Neural cell (in vitro differentiated cells): ENCODE results near the gene SLC25A45.

Experiments
- CTCF ChIP-seq: fragments of 450-650 bp; IDR thresholded peaks from 2 replicates; pipeline ENCODE4 v1.5.1; 2014; ENCODE audit warnings: antibody characterized with exemption, mild to moderate bottlenecking, moderate library complexity; ENCODE audit not compliant: poor library complexity, severe bottlenecking
- EP300 ChIP-seq: fragments of 450-650 bp; conservative IDR thresholded peaks from 2 replicates; pipeline ENCODE4 v1.6.1; 2014; ENCODE audit warnings: antibody characterized with exemption, mild to moderate bottlenecking, moderate library complexity; ENCODE audit not compliant: poor library complexity, severe bottlenecking
- EZH2 ChIP-seq: fragments of 200-600, 300-800 bp; shearing (Covaris generic), sonication (generic); IDR thresholded peaks from 2 replicates; pipeline ENCODE4 v1.6.1; 2014; ENCODE audit warnings: antibody characterized with exemption, low read length, borderline replicate concordance, mild to moderate bottlenecking; ENCODE audit not compliant: insufficient read depth, poor library complexity, severe bottlenecking
- MXI1 ChIP-seq: fragments of 450-650 bp; conservative IDR thresholded peaks from 2 replicates; pipeline ENCODE4 v1.6.1; 2014; ENCODE audit warnings: antibody characterized with exemption, mild to moderate bottlenecking; ENCODE audit not compliant: poor library complexity, severe bottlenecking
- POLR2AphosphoS5 ChIP-seq: IDR thresholded peaks from 2 replicates; pipeline ENCODE4 v1.6.1; 2012
- RAD21 ChIP-seq: fragments of 450-650 bp; conservative IDR thresholded peaks from 2 replicates; pipeline ENCODE4 v1.6.1; 2014; ENCODE audit warnings: antibody characterized with exemption, mild to moderate bottlenecking, moderate library complexity
- SMC3 ChIP-seq: fragments of 450-650 bp; conservative IDR thresholded peaks from 2 replicates; pipeline ENCODE4 v1.6.1; 2014; ENCODE audit warnings: antibody characterized with exemption, mild to moderate bottlenecking, moderate library complexity; ENCODE audit not compliant: poor library complexity

GRCh38 chr11:65370659-65371049 lies 11.8 kb downstream of the SLC25A45 start:
- TF ChIP-seq EP300 (no peak), POLR2AphosphoS5 (no peak), CTCF (no peak), EZH2 (no peak), SMC3 (no peak), RAD21 (no peak), MXI1 (no peak)
